NCI-H2171 (cell line): ENCODE measurements around the gene NKIRAS1.
"Not testable (repeated sequence)": the region's sequence is repeated elsewhere in the genome, so short reads cannot be mapped to it uniquely, and the experiment has no call there.

Experiments
- DNase-seq: peaks from one replicate; lab custom pipeline; 2025; lab: John Stamatoyannopoulos, UW

NKIRAS1 gene

GRCh38 chr3:23869977-23870662 is 46.7 kb downstream of the NKIRAS1 start:
- DNase-seq: no peak

- no peak for DNase-seq
Measured at GRCh38 chr3:23867838-23868237, 49.0 kb downstream of the NKIRAS1 start.

DNA sequence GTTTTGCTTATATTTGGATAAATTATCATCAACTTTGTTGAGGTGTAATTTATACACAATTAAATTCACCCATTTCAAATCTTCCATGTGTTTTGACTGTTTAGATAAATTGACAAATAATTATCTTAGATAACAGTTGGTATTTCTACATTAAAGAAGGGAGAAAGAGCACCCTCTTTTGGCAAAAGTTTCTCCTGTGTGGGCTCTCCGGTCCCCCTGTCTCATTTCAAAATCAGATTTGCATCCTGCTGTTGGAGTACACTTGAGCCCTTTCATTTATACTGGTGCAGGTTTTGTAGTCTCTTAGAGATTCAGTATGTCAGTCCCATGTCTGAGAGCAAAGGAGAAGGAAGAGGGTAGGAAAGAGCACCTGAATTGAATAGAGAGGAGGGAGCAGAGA is 49.4 kb downstream of the NKIRAS1 start:
- DNase-seq: no peak

- no peak for DNase-seq
Measured at GRCh38 chr3:23865595-23866396, 51.0 kb downstream of the NKIRAS1 start.

DNA sequence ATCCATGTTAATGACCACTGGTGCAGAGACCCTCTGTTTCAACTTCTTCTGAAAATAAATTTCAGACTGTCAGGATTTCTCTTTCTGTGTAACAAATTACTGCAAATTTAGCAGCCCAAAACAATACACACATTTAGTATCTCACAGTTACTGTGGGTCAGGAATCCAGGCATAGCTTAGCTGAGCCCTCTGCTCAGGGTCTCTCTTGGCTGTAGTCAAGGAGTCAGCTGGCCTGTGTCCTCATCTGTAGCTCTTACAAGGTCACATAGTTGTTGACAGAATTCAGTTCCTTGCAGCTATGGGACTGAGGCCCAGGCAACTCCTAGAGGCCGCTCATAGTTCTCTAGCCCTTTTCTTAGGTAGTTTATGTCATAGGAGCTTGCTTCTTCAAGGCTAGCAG is 51.9 kb downstream of the NKIRAS1 start:
- no peak for DNase-seq

DNA sequence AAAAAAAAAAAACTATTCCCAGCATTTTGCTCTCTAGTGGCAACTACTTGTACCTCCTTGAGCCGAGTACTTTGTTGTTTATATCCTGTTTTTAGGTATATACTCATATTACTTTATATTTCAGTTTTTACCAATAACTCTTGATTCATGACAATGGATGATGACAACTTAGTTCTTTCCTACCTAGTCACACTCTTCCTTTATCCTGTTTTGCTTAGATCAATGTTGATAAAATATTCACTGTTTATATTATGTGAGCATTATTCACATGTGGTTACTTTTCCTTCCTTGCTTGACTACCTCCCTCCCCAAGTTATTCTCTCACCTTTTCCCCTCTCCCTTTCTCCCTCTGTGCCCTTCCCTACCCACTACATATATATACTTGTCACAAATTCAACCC is 53.7 kb downstream of the NKIRAS1 start:
- DNase-seq: no peak

- no peak for DNase-seq
Measured at GRCh38 chr3:23861689-23862088, 55.1 kb downstream of the NKIRAS1 start.

DNA sequence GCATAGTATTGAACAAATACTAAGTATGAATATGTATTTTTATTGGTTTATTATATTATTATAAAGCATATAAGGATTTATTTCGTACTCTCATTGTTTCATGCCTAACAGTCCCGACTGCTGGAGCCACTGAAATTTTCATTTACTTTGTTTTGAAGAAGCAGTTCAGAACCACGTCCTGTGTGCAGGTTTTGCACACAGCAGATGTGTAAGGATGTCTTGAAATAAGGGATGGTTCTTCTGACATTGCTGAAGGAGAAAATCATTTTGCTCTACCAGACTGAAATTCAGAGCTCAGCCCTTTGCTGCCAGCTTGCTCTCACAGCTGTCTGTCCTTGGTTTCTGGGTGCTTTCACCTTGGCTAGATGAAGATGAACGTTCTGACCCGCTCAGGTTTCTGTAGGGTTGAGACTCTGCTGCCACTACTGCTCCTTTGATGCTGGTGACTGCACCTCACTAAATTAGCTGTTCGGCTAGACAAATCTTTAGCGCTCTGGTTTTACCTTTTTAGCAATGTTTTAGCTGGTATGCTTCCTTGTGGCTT is 56.9 kb downstream of the NKIRAS1 start:
- DNase-seq: no peak

DNA sequence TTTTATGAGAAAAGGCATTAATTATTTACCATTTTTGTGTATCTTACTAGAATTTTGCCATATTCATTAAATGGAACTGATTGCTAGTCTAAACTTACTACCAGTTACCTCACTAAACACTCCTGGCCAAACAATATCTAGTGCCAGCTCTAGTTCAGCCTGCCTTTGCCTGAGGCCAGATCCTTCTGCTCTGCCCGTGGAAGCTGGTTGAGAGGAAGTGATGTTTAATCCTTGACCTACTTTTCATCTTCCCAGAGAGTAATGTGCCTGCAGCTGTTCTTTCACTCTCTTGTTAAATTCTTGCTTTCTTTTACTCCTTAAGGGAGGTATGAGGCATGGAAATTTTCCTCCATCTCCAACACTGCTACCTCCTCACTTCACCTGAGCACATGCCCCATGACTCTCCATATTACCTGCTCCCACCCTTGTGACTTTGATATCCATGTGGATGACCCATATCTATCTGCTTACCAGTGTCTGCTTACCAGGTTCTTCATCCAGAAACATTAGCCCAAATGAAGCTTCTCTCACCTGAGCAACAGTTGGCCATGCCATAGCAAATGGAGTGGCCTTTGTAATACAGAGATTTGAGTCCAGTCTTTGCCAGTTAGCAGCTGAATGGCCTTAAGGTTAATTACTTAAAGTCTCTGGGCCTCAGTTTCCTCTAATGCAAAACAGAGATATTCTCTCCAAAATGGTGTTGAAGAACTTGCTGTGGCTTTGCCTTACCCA is 57.6 kb downstream of the NKIRAS1 start:
- no peak for DNase-seq

DNA sequence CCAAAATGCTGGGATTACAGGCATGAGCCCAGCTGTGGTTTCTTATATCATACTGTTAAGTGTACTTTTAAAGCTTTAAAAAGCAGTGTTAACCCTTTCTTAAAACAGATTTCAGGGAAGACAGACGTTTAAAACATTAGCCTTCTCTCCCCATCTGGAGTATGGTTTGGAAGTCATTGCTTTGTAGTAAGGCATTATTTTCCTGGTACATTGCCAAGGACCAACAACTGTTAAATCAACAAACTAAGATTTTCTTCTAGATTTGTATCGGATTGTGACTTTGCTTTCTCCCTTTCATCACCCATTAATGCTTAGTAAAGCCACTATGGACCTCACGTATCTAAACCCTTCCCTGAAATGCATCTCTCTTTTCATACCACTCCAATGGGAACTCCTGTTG is 60.5 kb downstream of the NKIRAS1 start:
- no peak for DNase-seq

DNA sequence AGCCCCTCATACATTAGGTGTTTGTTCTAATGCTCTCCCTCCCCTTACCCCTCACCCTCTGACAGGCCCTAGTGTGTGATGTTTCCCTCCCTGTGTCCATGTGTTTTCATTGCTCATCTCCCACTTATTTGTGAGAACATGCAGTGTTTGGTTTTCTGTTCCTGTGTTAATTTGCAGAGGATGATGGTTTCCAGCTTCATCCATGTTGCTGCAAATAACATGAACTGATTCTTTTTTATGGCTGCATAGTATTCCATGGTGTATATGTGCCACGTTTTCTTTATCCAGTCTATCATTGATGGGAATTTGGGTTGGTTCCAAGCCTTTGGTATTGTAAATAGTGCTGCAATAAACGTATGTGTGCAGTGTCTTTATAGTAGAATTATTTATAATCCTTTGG is 67.3 kb downstream of the NKIRAS1 start:
- not testable (repeated sequence) for DNase-seq

DNA sequence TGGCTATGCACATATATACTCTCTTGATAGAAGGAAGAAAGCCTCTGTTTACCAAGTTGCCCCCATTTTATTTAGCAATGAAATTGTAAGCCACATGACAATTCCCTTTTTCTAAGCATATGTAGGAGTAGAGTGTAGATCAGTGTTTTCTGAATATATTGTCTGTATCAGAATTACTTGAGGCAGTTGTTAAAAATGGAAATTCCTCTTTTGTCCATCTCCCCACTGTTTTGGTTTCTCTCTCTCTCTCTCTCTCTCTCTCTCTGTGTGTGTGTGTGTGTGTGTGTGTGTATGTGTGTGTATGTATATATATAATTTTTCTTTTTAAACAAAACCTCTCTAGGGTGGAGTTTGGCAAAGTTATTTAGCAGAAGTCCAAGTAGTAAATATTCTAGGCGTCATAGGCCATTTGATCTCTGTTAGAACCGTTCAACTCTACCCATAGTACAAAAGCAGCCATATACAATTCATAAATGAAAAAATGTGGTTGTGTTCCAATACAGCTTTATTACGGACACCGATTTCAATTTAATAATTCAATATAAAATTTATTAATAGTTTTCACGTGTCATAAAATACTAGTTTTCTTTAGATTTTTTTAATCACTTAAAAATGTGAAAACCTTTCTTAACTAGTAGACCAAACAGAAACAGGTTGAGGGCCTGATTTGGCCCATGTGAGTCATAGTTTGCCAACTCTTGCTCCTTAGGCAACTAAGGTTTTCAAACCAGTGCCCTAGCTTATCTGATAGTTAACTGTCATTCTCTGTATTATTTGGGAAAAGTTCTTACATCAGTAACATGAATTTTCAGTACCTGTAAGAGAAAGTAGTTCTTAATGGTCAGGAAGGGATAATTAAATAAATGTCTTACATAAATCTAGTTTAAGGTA is 71.2 kb downstream of the NKIRAS1 start:
- DNase-seq: no peak

- DNase-seq: no peak
Measured at GRCh38 chr3:23843869-23844268, 72.9 kb downstream of the NKIRAS1 start.
